ENCODE data around the gene OR5T1.

The OR5T1 gene

DNA sequence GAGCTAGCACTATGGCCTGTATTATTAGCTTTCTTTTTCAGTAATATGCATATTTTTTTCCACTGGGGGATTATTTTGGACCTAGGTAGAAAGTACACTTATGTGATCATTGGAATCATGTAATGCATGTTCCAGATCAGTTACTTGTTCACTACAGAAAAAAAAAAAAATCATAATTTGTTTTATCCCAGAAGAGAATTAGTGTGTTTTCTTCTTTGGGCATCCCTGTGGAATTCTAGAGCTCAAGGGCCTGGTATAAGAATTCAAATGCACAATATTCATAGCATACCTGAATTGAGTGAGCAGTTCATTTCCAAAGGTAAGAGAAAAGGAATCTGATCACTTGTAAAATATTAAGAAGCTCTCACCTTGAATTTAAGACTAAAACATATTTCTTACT lies at the start of gene OR5T1:
Gene OR5T1 (plus strand): TSS at position 301 of the 400 bp plus-strand sequence. CDS start 1,485 bp downstream, outside the sequence.
- no peak for DNase-seq

DNA sequence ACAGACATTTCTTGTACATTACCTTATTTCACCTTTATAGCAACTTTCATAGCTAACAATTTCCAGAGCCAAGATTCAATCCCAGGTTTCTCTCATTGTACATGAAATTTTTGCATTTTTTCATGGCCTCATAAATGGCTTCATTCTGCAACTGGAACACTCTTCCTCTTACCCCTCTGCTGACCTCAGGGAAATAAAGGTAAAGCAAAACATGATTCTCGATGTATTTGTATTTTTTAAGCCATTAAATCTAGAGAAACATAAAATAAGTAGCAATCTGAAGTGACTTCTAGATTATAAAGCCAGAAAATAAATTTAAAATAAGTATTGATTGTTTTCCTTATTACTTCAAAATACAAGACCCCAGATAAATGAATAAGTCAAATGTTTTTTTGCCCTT lies 39.8 kb upstream of the OR5T1 start, which contains the start of gene OR5T2:
Gene OR5T2 (minus strand): TSS at position 101 of the 400 bp plus-strand sequence. CDS start 1,193 bp downstream, outside the sequence.
- DNase-seq: no peak

DNA sequence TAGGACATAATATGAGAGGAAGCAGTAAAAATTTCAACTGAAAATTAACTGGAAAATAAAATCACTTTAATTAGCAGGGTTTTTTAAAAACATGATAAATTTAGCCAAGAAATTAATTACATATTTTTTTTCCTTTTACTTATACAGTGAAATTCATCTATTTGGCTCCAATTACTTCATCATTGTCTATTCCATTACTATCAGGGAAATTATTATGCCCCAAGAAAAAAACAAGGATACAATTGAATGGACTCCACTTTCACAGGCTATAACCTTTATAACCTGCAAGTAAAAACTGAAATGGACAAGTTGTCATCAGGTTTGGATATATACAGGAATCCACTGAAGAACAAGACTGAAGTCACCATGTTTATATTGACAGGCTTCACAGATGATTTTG lies 22.0 kb upstream of the OR5T1 start, which contains the start of gene OR5T3:
Gene OR5T3 (plus strand): TSS at position 301 of the 400 bp plus-strand sequence. CDS start 0 bp downstream, at position 301.
- DNase-seq: no peak

DNA sequence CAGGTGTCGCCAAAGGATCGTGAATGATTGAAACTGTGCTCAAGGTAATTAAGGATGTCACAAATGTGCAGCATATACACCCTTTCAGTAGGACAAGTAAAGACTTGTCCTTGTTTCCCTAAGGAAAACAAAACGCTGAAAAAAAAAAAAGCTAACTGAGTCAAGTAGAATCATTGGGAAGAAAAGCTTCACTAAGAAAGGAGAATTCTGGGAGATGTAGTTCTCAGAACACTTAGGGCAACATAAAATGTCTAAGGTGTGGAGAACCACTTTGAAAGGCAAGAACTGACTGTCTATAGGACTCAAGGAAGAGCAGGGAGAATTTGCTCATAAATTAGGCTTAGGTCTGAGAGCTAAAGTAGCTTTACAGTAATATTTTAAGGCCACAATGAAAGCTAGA lies 2.9 kb upstream of the OR5T1 start:
- DNase-seq: no peak

DNA sequence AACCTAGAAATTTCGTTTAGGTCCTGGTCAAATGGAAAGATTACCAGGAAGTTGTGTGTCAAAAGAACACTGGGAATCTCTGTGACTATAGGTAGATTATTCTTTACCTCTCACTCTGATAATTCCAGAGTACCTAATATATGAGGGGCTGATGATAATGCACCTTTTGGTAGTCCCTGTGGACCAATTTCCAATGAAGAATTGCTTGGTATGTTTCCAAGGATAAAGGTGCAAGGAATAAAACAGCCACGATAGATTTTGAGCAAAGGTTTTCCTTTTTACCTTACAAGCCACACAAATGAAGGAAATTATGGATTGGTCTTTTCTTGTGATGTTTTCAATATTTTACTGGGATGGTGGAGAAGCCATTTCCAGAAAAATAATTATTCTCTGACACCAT lies 18.2 kb downstream of the OR5T1 start, which contains the start of gene OR8H1:
Gene OR8H1 (minus strand): TSS at position 101 of the 400 bp plus-strand sequence. CDS start 1,192 bp downstream, outside the sequence.
- no peak for DNase-seq

DNA sequence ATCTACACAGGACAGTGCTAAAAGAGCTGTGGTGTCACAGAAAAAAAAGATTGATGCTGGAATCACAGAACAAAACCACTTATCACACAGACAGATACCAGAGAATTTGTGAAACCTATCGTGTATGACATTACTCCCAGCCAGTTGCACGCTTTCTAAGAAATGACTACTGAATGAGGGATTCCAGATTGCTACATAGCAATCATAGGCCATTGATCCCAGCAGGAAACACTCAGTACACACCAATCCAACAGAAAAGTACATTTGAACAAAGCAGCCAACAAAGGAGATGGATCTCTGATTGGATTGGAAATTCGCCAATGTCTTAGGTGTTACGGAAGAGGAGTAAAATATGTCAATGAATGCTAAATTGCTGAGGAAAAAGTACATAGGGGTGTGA lies 22.9 kb downstream of the OR5T1 start:
- DNase-seq: no peak

DNA sequence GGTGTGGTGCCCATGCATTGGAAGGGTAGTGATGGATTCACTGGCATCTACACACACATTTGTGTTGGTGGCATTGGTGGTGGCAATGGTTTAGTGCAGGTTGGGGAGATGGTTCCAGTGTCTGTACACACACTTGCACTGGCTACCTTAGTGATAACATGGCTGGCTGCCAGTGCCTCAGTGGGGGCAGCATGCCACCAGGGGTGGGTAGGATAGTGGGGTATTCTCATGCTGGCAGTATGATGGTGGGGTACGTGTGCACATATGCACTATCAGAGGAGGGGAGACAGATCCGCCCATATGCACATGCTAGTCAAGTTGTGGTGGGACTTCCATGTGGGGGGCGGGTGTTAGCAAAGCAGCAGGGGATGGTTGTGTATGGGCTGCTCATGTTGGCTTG lies 33.9 kb downstream of the OR5T1 start:
- DNase-seq: no peak

DNA sequence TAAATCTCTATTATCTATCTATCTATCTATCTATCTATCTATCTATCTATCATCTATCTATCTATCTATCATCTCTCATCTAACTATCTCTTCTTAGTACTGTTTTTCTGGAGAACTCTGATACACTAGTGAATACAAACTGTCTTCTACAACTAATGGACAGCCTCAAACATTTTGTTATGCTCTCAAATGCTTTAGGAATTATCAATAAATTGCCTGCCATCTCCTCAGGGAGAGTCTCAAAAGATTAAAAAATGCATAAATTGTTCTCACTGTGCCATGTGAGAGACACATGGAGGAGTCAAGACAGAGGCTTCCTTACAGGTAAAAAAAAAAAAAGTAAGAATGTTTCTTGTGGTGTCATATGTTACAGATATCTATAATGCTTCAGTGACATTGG lies 40.9 kb downstream of the OR5T1 start, which contains the start of gene OR8K3:
Gene OR8K3 (plus strand): TSS at position 301 of the 400 bp plus-strand sequence. CDS start 3,163 bp downstream, outside the sequence.
- DNase-seq: no peak
